Measurements from ENCODE around the gene THAP3. TPM values are rescaled to one million over a fixed set of nuclear protein-coding genes. Genes with fewer than 3 reads are reported as not detected.

Gene THAP3
- total RNA-seq, 4 donors from 2014 or later, result 16.7 to 31.0 (median 24.2) TPM

GRCh38 chr1:6586404-6586816 lies 38.3 kb upstream of the THAP3 start:
- Histone ChIP-seq H3K4me3 (no peak overlapping the region), H3K27me3 (no peaks in the 10 kb centered on the region), H3K27ac (peak overlapping the region; percentile 98 to 100 (median 100)), H3K36me3 (peaks cover 0 to 12% of the 10 kb centered on the region in 2 donors), H3K9me3 (no peaks in the 10 kb centered on the region), H3K4me1 (peaks cover 41 to 70% of the 10 kb centered on the region in 2 donors)
- intact Hi-C loops (cut with DNase I; ENCODE audit: low total_unique reads) (no loop called here), in situ Hi-C loops (cut with MboI; ENCODE audit: low sequenced_read_pairs in 4 of 4) (loop anchor here in 1 of 4 donors (10.0 kb wide), 1 partner anchor 48 kb away; no protein-coding TSS in a partner anchor)
- ATAC-seq (no peak), DNase-seq (peak in 1 of 2 donors; percentile 35)
- TF ChIP-seq POLR2A (IDR thresholded peaks at IDR 0.05) (no peak), CTCF (IDR thresholded peaks at IDR 0.05 in 4 of 5, conservative IDR thresholded peaks at IDR 0.05 in 1 of 5) (no peak)

- ATAC-seq (peak; percentile 9 to 53), DNase-seq (peak; percentile 51 to 89)
- no peaks in the 10 kb centered on the region for H3K27me3 ChIP-seq
- H3K27ac ChIP-seq, result peak overlapping the region; percentile 98 to 100 (median 100)
- in situ Hi-C loops (cut with MboI; ENCODE audit: low sequenced_read_pairs in 4 of 4), result loop anchor here in 1 of 4 donors (10.0 kb wide), 1 partner anchor 47 kb away; no protein-coding TSS in a partner anchor
- TF ChIP-seq CTCF (IDR thresholded peaks at IDR 0.05 in 4 of 5, conservative IDR thresholded peaks at IDR 0.05 in 1 of 5), result no peak
- no peak for TF ChIP-seq POLR2A (IDR thresholded peaks at IDR 0.05)
- no peak overlapping the region for H3K4me3 ChIP-seq
- peaks cover 50 to 77% of the 10 kb centered on the region in 2 donors for H3K4me1 ChIP-seq
- H3K9me3 ChIP-seq, result no peaks in the 10 kb centered on the region
- intact Hi-C loops (cut with DNase I; ENCODE audit: low total_unique reads), result no loop called here
- peaks cover 0 to 12% of the 10 kb centered on the region in 2 donors for H3K36me3 ChIP-seq
These were observed 37.2 kb upstream of the THAP3 start for GRCh38 chr1:6587261-6588005.

DNA sequence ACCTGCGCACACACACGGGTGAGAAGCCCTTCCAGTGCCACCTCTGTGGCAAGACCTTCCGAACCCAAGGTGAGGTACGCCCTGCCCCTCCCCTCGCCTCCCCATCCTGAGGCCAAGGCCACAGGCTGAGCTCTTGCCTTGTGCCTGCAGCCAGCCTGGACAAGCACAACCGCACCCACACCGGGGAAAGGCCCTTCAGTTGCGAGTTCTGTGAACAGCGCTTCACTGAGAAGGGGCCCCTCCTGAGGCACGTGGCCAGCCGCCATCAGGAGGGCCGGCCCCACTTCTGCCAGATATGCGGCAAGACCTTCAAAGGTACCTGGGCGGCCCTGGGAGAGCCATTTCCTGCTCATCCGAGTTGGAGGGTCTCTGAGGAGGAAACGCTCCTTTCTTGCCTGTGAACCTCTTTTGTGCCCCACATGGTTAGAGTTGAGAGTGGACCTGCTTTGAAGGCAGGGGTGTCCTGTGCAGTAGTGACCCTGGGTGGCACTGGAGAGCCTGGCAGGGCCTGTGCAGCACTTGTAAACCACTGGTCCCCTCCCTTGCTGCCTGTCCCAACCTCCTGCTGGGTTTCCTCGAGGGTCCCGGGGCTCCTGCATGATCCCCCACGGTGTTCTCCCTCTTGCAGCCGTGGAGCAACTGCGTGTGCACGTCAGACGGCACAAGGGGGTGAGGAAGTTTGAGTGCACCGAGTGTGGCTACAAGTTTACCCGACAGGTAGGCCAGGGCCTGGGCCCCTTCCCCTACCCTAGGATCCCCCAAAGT lies 36.4 kb upstream of the THAP3 start:
- intact Hi-C loops (cut with DNase I; ENCODE audit: low total_unique reads), result no loop called here
- peaks cover 59 to 85% of the 10 kb centered on the region in 2 donors for H3K4me1 ChIP-seq
- ATAC-seq (no peak), DNase-seq (peak in 1 of 2 donors; percentile 24)
- TF ChIP-seq POLR2A (IDR thresholded peaks at IDR 0.05) (no peak), CTCF (IDR thresholded peaks at IDR 0.05 in 4 of 5, conservative IDR thresholded peaks at IDR 0.05 in 1 of 5) (peak in 1 of 5 experiments; percentile 12)
- peak overlapping the region; percentile 98 to 100 (median 100) for H3K27ac ChIP-seq
- in situ Hi-C loops (cut with MboI; ENCODE audit: low sequenced_read_pairs in 4 of 4), result loop anchor here in 1 of 4 donors (10.0 kb wide), 1 partner anchor 46 kb away; no protein-coding TSS in a partner anchor
- H3K9me3 ChIP-seq, result no peaks in the 10 kb centered on the region
- no peaks in the 10 kb centered on the region for H3K27me3 ChIP-seq
- no peak overlapping the region for H3K4me3 ChIP-seq
- peaks cover 0 to 20% of the 10 kb centered on the region in 2 donors for H3K36me3 ChIP-seq

GRCh38 chr1:6588893-6589520 lies 35.7 kb upstream of the THAP3 start:
- Histone ChIP-seq H3K27me3 (no peaks in the 10 kb centered on the region), H3K27ac (peak overlapping the region; percentile 98 to 100 (median 100)), H3K9me3 (no peaks in the 10 kb centered on the region), H3K36me3 (peaks cover 0 to 27% of the 10 kb centered on the region in 2 donors), H3K4me1 (peaks cover 66 to 92% of the 10 kb centered on the region in 2 donors), H3K4me3 (no peak overlapping the region)
- ATAC-seq (peak; percentile 30 to 52), DNase-seq (peak; percentile 58 to 83)
- no peak for TF ChIP-seq CTCF (IDR thresholded peaks at IDR 0.05 in 4 of 5, conservative IDR thresholded peaks at IDR 0.05 in 1 of 5)
- peak; percentile 48 to 49 for TF ChIP-seq POLR2A (IDR thresholded peaks at IDR 0.05)
- in situ Hi-C loops (cut with MboI; ENCODE audit: low sequenced_read_pairs in 4 of 4) (loop anchor here in 1 of 4 donors (10.0 kb wide), 1 partner anchor 46 kb away; no protein-coding TSS in a partner anchor), intact Hi-C loops (cut with DNase I; ENCODE audit: low total_unique reads) (no loop called here)

Measured in gastrocnemius medialis (tissue), 4 donors.